ENCODE data around the gene PRKCA.
A peak's percentile ranks its signal among the peaks of the same experiment; 100 is the strongest.
"Not testable (repeated sequence)": the region's sequence is repeated elsewhere in the genome, so short reads cannot be mapped to it uniquely, and the experiment has no call there.

PRKCA gene

DNA sequence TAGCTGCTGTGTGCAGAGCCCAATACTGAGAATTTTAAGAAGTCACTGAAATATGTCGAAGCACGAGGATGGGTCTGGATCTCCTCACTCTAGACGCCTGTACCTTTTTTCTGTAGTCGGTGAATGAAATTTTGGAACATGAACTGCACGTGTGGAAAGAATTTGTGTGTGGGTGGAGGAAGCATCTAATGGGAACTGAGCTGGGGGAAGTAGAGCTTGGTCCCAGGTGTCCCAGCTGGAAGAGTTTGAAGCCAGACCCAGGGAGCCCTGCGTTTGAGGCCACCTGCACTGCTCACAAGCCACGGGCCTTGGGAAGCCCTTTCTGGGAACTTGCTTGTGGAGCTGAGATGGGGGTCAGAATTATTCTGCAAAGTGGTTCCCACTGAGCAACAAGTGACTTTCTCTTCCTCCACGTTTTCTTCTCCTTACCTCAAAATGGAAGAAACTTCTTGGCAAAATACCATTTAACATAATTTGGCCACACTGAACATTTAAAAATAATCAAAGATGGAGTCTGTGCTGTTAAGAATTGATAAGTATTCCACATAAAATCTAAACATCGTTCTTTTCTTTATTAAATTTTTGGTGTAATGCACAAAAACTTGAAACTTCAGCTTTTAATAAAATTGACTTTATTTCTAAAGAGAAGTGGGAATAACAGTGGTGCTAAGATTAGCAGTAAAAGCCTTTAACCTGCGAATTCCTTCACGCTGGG lies 163.8 kb downstream of the PRKCA start:
- no peak for DNase-seq (ENCODE audit: low spot score)

DNA sequence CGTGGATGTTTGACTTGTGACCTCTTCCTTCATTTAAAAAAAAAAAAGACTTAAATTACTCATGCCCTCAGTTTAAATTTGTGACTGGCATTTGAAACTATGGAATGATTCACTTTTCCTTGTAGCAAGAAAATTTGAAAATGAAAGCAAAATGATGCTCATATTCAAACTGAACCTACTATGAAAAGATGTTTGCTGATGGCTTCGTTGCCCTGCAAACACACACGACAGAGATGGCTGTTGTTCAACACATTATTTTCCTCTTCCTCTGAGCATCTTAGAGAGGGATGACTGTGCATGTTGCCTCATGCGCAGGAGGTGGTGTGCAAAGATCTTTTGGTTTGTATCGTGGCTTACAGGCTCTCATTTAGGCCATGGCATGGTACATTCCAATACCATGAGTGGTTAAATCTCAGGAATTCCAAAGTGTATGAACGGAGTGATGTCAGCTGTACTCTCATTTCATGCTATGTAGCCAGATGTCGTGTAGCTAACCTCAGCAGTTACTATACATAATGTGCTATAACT lies 164.5 kb downstream of the PRKCA start:
- DNase-seq (ENCODE audit: low spot score): peak; percentile 17

DNA sequence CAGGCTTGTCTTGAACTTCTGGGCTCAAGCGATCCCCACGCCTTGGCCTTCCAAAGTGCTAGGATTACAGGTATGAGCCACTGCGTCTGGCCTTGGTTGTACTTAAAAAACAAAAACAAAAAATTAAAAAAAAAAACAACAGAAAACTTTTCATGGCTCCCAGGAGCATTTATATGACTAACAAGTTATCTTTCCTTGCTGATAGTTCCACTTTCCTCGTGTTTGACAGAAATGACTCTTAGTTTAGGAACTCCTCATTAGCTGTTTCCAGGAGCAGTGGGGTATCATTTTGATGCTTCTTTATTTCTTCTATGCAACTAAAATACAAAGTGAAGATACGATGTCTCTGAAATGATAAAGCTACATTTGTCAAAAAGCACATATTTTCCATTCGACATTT lies 165.4 kb downstream of the PRKCA start:
- DNase-seq (ENCODE audit: low spot score): no peak

DNA sequence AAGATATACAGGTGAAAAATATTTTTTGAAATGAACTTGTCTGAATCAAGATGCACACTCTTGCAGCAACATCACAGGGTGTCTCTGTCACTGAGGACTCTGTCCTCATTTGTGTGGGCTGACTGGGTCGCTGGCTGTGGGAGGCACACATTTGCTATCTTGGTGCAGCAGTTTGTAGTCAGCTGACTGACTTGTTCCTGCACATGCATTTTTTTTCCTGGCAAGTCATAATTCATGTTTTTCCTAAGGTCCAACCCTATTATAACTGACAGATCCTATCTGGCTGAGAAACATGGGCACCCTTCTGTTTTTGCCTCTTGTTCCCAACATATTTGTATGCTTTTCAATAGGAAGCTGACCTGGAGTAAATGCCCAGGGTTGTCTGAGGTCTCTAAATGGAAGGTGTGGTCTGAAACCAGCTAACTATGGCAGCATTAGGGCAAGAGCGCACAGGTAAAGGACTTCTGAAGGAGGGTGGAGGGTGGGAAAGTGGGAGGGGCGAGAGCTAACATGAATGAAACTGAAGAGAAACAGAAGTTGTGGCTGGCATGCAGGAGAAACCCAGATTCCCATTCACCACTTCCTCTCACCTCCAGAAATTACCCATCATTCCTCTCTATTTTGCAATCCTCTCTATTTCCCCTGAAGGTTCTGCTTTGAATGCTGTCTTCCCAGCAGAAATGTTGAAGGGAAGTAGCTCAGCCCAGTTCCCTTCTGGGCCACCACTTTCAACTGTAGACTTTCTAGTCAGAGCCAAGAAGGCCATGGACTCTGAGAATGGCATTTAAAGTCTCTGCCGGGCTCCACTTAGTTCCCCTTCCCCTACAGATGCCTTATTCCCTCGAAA lies 166.1 kb downstream of the PRKCA start:
- peak; percentile 42 for DNase-seq (ENCODE audit: low spot score)

DNA sequence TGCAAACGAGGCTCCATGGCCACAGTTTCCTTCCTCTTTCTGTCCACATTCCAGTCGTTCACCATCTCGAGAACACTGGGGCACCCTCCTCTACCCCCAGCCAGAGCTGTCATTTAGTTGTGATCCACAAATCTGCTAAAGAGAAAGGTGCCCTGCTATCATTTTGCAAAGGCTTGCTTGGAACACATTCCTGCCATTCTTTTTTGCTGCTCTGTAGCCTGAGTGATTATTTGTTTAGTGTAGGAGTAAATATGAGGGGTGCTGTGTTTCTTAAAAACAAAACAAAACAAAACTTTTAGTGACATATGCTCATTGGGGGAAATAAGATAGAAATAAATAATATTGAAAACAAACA lies 166.7 kb downstream of the PRKCA start:
- DNase-seq (ENCODE audit: low spot score): no peak

DNA sequence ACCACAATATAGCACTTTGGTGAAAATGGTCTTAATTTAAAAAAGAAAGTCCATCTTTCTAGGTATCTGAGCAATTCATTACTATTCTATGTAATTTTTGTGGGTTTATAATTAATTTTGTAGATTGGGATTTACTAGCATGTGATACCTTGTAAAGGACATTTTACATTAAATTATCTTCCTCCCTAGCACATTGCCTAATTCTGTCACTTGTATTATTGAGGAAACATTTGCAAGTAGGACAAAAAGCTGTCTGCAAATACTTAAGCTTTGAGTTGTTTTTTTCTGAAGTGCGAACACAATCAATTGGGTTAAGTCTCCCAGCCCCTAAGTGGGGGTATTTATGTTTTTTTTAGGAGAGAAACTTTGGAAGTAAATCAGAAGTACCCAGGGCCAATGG lies 167.0 kb downstream of the PRKCA start:
- DNase-seq (ENCODE audit: low spot score): no peak

DNA sequence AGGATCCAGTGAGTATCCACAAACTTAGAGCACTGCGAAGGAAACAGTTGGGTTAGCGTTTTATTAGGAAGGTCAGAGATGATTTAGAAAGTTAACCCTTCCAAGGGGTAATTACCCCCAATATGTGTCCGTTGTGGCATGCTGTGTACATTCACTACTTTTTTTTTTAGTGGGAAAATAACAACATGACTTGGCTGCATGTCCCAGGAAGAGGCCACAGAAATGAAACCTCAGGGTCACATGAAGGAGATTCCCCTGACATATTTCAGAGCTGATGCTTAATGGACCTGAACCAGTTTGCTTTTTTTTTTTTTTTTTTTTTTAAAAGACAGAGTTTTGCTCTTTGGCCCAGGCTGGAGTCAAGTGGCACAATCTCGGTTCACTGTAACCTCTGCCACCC lies 167.5 kb downstream of the PRKCA start:
- DNase-seq (ENCODE audit: low spot score): no peak

DNA sequence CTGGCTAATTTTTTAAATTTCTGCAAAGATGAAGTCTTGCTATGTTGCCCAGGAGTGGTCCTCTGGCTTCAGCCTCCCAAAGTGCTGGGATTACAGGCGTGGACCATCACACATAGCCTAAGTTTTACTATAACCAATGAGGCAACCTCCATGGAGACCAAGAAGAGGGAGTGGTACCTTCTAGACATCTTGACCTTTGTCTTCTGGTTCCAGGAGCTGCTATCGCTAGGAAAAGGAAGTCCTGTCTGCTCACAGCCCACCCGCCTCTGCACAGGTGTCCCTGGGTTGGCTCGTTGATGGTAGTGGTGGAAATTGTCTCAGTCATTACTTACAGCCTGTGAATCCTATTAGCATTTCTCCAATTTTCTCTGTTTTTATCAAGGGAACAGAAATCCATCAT lies 169.7 kb downstream of the PRKCA start:
- no peak for DNase-seq (ENCODE audit: low spot score)

DNA sequence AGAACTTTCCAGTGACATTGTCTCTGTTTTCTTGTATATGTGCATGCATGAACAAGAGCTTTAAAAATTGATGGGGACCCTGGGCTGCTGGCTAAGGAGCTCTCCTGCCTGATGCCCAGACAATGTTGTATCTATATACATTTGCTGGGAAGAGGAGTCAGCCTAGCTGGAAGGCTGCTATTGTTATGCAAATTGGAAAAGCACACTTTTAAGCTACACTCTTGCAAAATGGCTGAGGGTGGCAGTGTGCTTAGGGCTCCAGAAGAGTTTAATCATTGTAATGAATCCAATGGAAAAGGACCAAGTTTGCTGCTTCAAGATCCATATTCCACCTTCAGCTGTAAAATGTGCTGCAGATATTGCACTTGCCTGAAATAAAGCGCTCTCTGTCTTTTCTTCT lies 171.8 kb downstream of the PRKCA start:
- DNase-seq (ENCODE audit: low spot score): no peak

DNA sequence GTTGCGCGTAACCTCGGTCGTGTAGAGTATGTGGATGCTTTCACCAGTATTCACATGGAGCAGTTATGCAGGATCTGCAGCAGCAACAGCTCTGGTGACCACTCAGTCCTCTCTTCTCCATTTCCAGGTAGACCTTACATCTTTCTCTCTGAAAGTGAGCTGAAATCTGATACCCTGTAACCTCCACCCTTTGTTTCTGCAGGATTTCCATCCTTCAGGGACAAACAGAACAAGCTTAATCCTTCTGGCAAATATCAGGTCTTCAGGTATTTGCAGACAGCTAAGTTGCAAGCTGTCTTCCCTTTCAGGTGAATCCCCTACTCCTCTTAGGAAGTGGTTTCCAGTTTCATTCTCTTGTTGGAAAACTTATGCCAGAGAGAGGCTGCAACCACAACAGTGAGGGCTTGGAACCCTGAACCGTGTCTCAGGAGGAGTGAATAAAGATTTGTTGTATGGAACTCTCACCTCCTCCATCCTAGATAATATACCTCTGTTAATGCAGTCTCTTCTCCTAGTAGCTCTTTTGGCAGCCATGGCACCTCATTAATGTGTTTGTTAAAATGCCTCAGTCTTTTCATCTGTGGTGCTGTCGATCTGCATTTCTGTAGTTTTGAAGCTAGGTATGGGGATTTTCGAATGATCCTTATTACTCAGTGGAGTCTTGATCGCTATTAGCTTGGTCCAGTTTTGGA lies 172.5 kb downstream of the PRKCA start:
- DNase-seq (ENCODE audit: low spot score): no peak

DNA sequence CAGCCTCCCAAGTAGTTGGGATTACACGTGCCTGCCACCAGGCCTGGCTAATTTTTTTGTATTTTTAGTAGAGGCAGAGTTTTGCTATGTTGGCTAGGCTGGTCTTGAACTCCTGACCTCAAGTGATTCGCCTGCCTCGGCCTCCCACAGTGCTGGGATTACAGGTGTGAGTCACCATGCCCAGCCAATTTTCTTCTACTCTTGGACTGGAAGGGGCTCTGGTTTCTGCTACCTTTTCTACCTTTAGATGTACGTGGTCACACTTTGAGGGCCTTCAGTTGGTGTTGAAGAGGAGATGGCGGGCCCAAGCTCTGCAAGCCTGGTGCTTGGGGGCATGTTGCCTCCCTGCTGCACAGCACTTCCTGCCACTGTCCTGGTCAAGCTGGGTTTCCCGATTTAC lies 173.6 kb downstream of the PRKCA start:
- no peak for DNase-seq (ENCODE audit: low spot score)

DNA sequence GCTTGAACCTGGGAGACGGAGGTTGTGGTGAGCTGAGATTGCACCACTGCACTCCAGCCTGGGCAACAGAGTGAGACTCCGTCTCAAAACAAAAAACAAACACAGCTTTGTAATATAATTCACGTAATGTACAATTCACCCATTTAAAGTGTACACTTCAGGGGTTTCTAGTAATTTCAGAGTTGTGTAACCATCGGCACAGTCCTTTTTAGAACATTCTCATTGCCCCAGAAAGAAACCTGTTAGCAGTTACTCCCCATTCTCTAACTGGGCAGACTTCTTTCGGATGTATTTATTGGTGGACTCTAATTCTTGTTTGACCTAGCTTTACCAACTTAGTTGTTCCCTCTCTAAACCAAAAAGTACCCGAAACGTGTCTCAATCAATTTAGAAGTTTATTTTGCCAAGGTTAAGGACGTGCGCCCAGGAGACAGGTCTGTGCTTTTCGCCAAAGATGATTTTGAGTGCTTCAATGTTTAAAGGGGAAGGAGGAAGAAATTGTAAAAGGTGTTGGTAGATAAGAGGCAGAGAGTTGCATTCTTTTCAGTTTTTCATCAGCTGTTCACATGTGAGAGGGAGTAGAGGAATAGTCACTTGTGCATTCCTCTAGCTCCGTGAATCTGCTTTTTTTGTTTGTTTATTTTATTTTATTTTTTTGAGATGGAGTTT lies 175.3 kb downstream of the PRKCA start:
- DNase-seq (ENCODE audit: low spot score): no peak

DNA sequence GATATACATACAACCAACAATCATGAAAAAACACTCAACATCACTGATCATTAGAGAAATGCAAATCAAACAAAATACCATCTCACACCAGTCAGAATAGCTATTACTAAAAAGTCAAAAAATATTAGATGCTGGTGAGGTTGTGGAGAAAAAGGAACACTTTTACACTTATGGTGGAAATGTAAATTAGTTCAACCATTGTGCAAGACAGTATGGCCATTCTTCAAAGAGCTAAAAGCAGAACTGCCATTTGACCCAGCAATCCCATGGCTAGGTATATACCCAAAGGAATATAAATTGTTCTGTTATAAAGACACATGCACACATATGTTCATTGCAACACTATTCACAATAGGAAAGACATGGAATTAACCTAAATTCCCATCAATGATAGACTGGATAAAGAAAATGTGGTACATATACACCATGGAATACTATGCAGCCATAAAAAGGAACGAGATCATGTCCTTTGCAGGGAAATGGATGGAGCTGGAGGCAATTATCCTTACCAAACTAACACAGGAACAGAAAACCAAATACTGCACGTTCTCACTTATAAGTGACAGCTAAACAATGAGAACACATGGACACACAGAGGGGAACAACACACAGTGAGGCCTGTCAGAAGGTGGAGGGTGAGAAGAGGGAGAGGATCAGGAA lies 176.9 kb downstream of the PRKCA start:
- DNase-seq (ENCODE audit: low spot score): not testable (repeated sequence)

DNA sequence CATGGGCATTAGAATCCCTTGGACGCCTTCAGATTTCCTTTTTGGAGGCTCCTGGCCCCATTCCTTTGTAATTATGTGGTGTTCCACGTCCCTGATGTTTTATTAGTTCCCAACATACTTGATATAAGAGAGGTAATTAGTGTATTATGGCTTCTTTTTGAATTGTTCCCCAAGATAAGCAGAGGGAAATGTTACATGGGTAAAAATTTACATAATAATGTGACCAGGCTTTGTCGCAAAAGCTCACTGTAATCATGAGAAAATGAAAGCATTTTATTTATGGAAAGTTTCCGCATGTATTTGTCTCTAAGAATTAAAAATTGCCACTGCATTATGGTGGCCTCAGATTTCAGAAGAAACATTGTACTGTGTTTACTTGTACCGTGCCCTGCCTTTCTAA lies 177.8 kb downstream of the PRKCA start:
- DNase-seq (ENCODE audit: low spot score): no peak

DNA sequence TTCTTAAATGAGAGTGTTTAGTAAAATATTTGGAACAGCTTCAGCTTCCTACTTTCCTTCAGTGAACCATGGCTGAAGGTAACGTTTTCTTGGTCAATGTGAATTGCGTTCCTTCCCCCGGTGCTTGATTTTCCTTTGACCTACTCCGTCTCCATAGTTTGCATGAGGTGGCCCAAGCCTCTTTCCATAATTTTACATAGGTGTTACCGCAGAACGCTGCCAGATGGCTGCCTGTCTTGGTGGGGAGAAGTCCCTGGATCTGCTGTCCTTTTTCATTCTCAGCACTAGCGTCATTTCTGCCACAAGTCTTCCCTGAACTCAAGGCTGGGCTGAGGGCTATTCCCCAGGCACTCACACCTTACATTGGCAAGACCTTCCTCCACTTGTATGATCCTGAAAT lies 178.4 kb downstream of the PRKCA start:
- DNase-seq (ENCODE audit: low spot score): no peak

DNA sequence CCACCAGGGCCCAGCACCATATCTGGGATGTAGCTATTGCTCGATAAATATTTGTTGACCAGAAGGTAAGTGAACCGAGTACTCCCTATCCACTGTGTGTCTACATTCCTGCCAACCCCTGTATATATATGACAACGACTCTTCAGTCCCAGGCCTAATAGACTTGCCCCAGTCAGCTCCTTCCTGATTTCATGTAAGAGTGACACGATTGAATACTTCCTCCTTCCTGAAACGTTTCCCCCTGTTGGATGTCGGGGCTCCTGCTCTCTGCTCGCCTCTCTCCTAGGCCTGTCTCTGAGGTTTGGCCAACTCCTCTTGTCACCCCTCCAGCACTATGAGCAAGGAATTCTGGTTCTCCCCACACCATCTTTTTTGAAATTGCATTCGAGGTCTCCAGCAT lies 178.9 kb downstream of the PRKCA start:
- no peak for DNase-seq (ENCODE audit: low spot score)

DNA sequence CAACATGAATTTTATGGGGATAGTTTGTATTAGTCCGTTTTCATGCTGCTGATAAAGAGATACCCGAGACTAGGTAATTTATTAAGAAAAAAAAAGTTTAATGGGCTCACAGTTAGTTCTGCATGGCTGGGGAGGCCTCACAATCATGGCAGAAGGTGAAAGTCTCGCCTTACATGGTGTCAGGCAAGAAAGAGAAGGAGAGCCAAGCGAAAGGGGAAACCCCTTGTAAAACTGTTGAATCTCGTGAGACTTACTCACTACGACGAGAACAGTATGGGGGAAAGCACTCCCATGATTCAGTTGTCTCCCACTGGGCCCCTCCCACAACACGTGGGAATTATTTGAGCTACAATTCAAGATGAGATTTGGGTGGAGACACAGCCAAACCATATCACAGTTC lies 181.5 kb downstream of the PRKCA start:
- no peak for DNase-seq (ENCODE audit: low spot score)

DNA sequence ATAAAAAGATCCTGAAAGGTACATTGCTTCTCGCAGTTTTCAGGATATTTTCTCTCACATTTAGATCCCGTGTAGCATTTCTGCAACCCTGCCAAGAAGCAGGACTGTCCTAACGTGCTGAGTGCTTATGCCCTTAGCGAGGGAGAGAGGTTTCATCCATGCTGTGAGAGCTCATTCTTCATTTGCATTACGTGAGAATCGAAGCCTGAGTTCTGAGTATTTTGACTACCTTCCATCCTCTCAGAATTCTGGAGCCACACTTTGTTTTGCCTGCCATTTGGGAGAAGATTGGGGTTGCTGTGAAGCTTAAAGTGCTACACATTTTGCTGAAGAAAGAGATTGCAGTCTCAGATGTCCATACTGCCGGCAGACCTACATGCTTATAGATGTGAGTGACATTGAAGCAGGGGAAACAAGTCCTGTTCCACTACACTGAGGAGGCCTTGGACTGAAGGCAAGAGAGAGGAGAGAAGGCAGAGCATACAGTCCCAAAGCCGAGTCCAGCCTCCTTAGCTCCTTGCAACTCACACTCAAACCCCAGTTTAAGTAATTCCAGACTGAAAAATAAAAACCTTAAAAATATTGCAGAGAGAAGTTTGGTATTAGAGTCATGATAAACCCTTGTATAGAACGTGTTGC lies 183.0 kb downstream of the PRKCA start:
- no peak for DNase-seq (ENCODE audit: low spot score)

DNA sequence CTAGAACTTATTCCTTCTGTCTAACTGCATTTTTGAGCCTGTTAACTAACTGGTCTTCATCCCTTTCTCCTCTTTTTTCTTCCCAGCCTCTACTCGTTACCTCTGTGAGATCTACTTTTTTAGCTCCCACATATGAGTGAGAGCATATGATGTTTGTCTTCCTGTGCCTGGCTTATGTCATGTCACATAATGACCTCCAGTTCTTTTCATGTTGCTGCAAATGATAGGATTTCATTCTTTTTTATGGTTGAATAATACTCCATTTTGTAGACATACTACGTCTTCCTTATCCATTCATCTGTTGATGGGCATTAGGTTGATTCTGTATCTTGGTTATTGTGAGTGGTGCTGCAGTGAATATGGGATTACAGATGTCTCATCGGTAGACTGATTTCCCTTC lies 184.7 kb downstream of the PRKCA start:
- DNase-seq (ENCODE audit: low spot score): no peak

DNA sequence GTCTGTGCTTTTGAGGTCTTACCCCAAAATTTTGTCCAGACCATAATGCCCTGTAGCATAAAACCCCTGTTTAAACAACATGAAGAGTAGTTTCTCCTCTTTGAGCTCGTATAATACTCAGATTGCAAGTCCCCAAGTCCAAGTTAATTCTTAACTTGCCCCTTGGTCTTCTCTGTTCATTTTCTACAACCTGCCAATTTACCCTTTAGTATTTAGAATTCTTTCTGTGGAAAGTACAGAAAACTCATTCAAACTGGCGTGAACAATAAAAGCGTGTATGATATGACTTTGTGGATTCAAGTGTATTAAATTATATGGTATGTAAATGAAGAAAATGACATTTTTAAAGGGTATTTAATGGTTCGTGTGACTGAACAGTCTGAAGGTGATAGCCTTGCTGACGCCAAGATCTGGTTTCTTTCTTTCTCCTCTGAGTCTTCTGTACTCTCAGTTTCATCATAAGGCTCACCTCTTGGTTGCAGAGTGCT lies 185.6 kb downstream of the PRKCA start:
- DNase-seq (ENCODE audit: low spot score): no peak

DNA sequence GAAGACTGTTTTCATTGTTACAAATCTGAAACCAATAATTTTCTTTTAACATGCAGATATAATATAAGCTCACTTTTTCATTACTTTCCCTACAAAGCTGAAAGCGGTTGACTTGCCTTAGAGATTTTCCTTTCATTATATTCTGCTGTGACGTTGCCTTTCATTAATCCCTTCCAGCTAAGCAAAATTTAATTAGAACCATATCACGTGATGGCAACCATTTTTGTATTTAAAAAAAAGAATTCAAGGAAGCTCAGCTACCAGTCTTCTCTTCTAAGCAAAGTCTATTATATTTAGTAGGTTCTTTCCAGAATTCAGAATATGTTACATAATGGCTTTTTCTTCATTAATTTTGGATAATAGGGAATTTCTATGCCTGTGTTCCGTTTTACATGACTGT lies 186.5 kb downstream of the PRKCA start:
- DNase-seq (ENCODE audit: low spot score): no peak

All from hematopoietic multipotent progenitor cell treated with erythropoietin and hydrocortisone succinate and interleukin-3 and kit ligand, for 15 days (in vitro differentiated cells).